GM19099 (cell line): ENCODE data around the gene OMP.

Experiments
- POLR2A ChIP-seq: IDR thresholded peaks from 3 replicates; pipeline ENCODE4 v1.6.1; 2011; ENCODE audit warnings: low read depth; ENCODE audit not compliant: insufficient read length; ENCODE audit errors: extremely low read depth

OMP gene

GRCh38 chr11:77102246-77103210 lies at the start of gene OMP:
OMP (plus strand) TSS chr11:77102840; CDS start chr11:77102840, 0 bp downstream.
- TF ChIP-seq POLR2A, result no peak

DNA sequence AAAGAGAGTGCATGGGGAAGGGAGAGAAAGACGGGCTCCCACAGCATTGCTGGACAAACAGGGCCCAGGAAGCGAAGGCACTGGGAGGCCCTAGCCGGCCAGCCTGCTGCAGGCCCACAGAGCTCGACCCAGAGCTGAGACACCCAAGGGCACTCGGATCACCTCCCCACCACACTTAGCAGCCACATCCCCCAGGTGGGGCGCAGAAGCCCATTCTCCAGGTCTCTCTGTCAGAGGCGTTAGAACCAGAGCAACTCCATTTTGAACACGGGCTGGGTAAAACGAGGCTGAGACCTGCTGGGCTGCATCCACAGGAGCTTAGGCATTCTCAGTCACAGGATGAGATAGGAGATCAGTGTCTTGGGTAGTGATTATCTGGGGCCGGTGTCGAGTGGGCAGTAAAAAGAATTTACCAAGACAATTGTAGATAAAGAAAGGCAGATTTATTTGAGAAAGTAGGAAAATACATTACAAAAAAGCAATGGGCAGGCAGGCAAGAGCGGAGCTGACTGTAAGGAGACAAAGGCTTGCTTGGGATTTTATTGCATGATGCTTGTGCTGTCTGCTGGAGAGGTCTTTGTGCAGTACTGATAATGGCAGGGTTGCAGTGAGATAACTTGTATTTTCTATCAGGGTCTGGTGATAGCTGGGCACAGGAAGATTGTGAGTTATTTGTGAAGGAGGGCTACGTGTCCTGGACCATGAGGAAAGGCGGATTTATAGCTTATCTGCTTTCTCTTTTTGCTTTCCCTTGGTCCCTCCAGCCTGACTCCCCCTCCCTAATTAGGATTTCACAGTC lies 49.2 kb upstream of the OMP start:
- TF ChIP-seq POLR2A, result no peak

DNA sequence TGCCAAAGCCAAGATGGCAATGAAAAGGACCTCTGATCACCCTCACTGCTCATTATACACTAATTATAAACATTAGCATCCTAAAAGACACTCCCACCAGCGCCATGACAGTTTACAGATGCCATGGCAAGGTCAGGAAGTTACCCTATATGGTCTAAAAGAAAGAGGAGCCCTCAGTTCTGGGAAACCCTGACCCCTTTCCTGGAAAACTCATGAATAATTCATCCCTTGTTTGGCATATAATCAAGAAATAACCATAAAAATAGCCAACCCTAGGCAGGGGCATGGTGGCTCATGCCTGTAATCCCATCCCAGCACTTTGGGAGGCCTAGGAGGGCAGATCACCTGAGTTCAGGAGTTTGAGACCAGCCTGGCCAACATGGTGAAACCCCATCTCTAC lies 48.6 kb upstream of the OMP start:
- no peak for TF ChIP-seq POLR2A

DNA sequence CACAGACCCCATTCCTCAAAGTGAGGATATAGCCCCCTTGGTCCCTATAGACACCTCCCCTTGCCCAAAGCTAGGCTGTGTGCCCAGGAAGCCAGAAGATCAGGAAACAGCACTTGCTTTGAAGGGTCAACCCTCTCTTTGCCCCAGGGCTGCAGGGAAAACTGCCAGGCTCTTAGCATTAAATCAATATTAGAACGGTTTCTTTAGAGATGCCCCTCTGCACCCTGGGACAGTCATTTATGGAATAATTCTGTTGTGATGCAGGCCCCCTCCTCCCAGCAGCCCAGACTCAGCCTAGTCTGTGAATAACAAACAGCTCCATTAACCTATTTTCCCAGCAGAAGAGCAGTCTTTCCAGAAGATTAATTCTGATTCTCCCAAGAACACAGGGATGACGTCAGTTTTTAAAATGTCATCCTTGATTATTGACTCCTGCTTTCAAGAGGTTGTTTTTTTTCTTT lies 47.5 kb upstream of the OMP start:
- TF ChIP-seq POLR2A, result no peak

- no peak for TF ChIP-seq POLR2A
Measured at GRCh38 chr11:77055913-77056312, 46.7 kb upstream of the OMP start.

DNA sequence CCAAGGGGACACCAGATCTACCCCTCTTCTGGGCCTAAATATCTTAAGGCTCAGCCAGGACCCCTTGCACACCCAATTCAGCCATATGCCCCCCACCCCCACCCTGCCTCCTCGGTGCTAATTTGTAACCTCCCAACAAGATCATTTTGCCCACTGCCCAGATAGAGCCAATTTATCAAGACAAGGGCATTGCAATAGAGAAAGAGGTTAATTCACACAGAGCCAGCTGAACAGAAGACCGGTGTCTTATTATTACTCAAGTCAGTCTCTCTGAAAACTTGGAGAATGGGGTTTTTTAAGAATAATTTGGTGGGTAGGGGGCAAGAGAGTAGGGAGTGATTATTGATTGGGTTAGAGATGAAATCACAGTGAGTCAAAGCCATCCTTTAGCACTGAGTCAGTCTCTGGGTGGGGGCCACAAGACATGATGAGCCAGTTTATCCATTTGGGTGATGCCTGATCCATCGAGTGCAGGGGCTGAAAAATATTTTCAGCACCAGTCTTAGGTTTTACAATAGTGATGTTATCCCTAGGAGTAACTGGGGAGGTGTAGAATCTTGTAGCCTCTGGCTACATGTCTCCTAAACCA lies 45.7 kb upstream of the OMP start:
- no peak for TF ChIP-seq POLR2A

- no peak for TF ChIP-seq POLR2A
Measured at GRCh38 chr11:77057938-77058474, 44.6 kb upstream of the OMP start.

GRCh38 chr11:77058900-77059299 lies 43.7 kb upstream of the OMP start:
- no peak for TF ChIP-seq POLR2A

DNA sequence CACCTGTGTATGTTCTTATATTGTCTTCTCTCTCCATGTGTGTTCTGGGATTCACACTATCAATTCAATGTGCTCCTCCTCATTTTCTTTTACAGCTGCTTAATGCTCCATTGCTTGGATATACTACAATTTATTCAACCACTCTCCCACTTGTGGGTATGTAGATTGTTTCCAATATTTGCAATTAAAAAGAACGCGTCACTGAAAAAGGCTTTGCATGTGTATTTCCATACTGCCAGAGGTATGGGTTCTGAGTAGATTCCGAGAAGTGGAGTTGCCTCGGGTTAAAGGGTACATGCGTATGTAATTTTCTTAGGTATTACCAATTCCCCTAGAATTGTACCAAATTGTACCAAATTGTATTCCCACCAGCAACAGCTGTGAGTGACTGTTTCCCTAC lies 42.8 kb upstream of the OMP start:
- TF ChIP-seq POLR2A, result no peak

- TF ChIP-seq POLR2A, result no peak
Measured at GRCh38 chr11:77060234-77060633, 42.4 kb upstream of the OMP start.

DNA sequence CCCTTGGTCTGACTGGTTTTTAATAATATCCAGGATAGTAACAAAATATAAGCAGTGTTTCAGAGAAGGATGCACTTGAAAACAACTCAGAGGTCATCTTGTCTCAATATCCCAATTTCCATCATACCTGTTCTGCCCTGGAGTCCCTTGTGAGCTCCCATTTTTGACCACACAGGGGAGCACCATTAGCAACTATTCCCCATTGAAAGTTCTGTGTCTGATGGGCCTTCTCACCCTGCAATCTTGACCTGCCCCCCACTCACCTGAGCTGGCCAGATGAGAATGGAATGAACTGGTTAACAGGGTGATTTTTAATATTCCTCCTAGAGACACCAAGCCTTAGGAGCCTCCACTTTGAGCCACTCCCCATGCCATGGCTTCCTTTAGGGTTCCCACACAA lies 39.7 kb upstream of the OMP start:
- TF ChIP-seq POLR2A, result no peak

DNA sequence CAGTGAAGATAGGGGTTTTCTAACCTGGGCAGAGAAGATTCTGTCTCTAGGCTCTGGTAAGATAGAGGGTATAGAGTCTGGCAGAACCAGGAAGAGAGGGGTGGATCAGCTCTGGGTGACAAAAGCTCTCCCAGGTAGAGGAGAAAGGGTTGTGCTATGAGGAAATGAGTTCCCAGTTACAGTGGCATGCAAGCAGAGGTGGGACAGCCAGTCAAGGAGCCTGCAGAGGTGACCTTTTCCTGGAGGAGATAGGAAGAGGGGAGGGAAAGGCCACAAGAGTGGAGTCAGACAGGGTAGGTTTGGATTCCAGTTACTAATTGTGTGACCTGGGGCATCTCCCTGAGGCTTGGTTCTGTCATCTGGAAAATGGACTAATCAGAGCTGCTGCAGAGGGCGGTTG lies 39.2 kb upstream of the OMP start:
- no peak for TF ChIP-seq POLR2A

DNA sequence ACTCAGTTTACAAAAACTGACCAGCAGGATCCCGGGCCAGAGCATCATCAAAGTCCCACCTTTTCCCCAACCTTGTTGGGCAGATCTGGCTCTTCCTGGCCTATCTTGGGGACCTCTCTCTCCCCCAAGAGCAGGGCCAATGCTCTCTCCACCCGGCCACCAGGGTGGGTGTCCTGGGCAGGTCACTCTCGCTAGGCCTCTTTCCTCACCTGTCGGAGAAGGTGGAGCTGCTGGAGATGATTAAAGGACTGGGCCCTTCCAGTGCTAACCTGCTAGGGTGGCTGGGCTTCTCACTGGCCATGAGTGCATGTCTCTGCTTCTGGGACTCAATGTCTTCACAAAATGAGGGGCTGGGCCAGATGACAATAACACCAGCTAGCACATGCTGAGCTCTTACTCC lies 38.8 kb upstream of the OMP start:
- TF ChIP-seq POLR2A, result no peak

DNA sequence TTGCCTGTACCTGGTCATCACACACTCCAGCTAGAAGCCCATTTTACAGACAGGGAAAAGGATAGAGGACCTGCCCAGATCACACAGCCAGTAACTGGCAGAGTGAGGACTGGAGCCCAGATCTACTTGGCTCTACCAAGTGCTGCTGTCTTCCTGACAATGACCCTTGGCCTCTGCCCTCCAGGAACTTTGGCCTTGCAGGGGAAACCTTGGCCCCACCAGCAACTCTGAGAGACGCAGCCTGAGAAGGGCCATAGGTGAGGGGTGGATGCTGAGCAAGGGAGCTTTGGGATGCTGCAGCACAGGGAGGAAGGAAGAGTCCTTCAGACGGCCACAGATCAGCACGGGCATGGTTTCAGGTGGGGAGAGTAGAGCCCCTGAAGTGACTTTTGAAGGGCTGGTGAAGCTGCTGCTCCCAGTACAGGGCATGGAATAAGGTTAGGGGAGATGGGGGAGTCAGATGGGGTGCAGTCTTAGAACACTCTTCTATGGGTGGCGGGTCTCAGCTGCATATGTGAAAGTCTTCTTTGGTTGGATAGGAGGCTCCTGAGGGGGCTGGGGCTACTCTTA lies 37.9 kb upstream of the OMP start:
- TF ChIP-seq POLR2A, result no peak

DNA sequence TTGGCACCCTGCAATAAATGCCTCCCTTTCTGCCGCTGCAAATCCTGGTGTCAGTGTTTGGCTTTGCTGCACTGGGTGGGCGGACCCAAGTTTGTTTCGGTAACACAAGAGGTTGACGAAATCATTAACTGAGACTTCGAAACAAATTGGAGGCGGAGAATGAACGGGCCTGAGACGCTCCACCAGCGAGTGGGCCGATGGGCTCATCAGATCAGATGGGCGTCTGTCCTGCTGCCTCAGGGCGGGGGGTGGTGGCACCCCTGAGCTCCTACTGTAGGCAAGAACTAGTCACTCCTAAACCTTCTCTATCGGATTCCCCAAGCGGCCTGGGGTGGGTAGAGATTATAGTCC lies 36.8 kb upstream of the OMP start:
- TF ChIP-seq POLR2A, result no peak

GRCh38 chr11:77066229-77067042 lies 36.2 kb upstream of the OMP start, which contains the start of gene CAPN5:
CAPN5 (plus strand) TSS chr11:77066971; CDS start chr11:77084887, 17,916 bp downstream.
- peak; percentile 33 for TF ChIP-seq POLR2A
